Thyroid gland (tissue), 4 donors: ENCODE data around the gene PTPRC.

Experiments
- POLR2A ChIP-seq, 2 donors: fragments of 450-650 bp; IDR thresholded peaks; one replicate each; pipeline ENCODE4 v1.6.1; 2017; ENCODE audit warnings: antibody characterized with exemption in 2 of 2, mild to moderate bottlenecking in 2 of 2, moderate library complexity in 1 of 2
- TF ChIP-seq, protein P1 (sequence below), 6 experiments: fragments of 200-600 bp in 3 of 6; fragments of 450-650 bp in 3 of 6; sonication (generic) in 3 of 6; IDR thresholded peaks; one replicate each; pipeline ENCODE4 v1.5.1; 2016 to 2019; ENCODE audit warnings: antibody characterized with exemption in 6 of 6, mild to moderate bottlenecking in 2 of 6, inconsistent platforms in 1 of 6, moderate library complexity in 1 of 6

DNA sequence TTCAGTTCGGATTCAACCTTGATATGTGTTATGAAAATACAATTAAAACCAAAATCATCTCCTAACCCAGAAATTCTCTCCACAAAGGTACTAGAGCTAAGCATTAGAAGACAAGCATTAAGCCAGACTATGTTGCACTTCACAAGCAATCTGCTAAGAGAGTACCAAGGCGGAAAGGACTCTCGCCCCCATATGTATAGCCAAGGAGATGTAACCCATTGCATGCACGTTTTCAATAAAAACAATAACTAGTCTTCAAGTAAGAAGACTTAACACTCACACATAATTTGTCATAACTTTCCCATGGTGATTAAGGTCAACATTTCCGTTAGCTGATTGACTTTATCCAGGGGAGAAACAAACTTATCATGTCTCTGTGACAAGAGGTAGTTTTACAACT is 27.6 kb upstream of the PTPRC start:
- TF ChIP-seq, protein P1, sequence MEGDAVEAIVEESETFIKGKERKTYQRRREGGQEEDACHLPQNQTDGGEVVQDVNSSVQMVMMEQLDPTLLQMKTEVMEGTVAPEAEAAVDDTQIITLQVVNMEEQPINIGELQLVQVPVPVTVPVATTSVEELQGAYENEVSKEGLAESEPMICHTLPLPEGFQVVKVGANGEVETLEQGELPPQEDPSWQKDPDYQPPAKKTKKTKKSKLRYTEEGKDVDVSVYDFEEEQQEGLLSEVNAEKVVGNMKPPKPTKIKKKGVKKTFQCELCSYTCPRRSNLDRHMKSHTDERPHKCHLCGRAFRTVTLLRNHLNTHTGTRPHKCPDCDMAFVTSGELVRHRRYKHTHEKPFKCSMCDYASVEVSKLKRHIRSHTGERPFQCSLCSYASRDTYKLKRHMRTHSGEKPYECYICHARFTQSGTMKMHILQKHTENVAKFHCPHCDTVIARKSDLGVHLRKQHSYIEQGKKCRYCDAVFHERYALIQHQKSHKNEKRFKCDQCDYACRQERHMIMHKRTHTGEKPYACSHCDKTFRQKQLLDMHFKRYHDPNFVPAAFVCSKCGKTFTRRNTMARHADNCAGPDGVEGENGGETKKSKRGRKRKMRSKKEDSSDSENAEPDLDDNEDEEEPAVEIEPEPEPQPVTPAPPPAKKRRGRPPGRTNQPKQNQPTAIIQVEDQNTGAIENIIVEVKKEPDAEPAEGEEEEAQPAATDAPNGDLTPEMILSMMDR (IDR thresholded peaks at IDR 0.05), result no peak
- no peak for TF ChIP-seq POLR2A (IDR thresholded peaks at IDR 0.05)
